RWPE2 (cell line): ENCODE data around the gene PI4K2A.

Experiments
- ATAC-seq: fragments of 200-7000 bp; cut with Tn5 transposase; 3 replicates; pipeline ENCODE4 v1.9.1; 2021; ENCODE audit warnings: low read depth
- DNase-seq: peaks from one replicate; pipeline ENCODE4 v3.0.0-alpha.2; 2020; ENCODE audit warnings: low spot score
- H3K27ac ChIP-seq: fragments of 450-650 bp; 2 replicates; pipeline ENCODE4 v1.5.1; 2017; ENCODE audit warnings: mild to moderate bottlenecking; ENCODE audit not compliant: poor library complexity, severe bottlenecking
- H3K27me3 ChIP-seq: fragments of 250-450 bp; sonication (Bioruptor Pico); 2 replicates; pipeline ENCODE4 v1.5.1; 2021; ENCODE audit warnings: mild to moderate bottlenecking, moderate library complexity; ENCODE audit not compliant: insufficient read depth, poor library complexity, severe bottlenecking
- H3K36me3 ChIP-seq: fragments of 250-450 bp; sonication (Bioruptor Pico); 2 replicates; pipeline ENCODE4 v1.5.1; 2020; ENCODE audit warnings: low read depth, mild to moderate bottlenecking, moderate library complexity
- H3K4me1 ChIP-seq: fragments of 250-450 bp; sonication (Bioruptor Pico); 2 replicates; pipeline ENCODE4 v1.5.1; 2021; ENCODE audit warnings: mild to moderate bottlenecking, moderate library complexity; ENCODE audit not compliant: insufficient read depth, poor library complexity, severe bottlenecking
- H3K4me3 ChIP-seq: fragments of 250-450 bp; sonication (Bioruptor Pico); 2 replicates; pipeline ENCODE4 v1.5.1; 2021; ENCODE audit warnings: mild to moderate bottlenecking, moderate library complexity; ENCODE audit not compliant: severe bottlenecking
- H3K9me3 ChIP-seq: fragments of 250-450 bp; sonication (Bioruptor Pico); 2 replicates; pipeline ENCODE4 v1.5.1; 2021; ENCODE audit warnings: mild to moderate bottlenecking, moderate library complexity; ENCODE audit not compliant: severe bottlenecking
- TF ChIP-seq, protein P1 (sequence below): fragments of 450-650 bp; IDR thresholded peaks from one replicate; pipeline ENCODE4 v1.5.1; 2017; ENCODE audit warnings: mild to moderate bottlenecking, moderate library complexity; ENCODE audit not compliant: poor library complexity, severe bottlenecking

The PI4K2A gene

DNA sequence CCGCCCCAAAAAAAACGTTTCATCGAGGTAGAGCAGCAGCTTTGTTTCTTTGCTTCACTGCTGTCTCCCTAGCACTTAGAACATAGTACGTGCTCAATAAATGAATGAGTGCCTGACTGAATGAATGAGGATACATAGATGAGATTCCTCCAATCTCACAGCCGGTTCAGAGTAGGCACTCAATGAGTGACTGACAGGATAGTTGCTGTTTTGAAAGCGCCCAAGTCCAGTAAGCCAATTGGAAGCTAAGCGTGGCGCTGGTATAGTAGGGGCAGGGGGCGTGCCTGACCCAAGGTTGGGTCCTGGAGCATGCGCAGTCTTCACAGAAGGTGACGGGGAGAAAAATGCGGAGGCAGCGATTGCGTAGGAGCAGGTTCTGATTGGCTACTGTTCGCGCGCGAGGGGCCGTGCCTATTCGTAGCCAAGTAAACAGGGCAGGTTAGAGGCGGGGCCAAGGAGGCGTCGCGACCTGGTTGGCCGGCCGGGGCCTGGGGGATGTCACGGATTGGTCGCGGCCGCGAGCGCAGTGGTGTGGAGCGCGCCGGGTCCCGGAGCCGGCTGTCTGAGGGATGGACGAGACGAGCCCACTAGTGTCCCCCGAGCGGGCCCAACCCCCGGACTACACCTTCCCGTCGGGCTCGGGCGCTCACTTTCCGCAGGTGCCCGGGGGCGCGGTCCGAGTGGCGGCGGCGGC is at the start of gene PI4K2A:
PI4K2A (plus strand) TSS at position 498 of the 694 bp plus-strand sequence; CDS start at position 570, 72 bp downstream.
- H3K4me3 ChIP-seq, result peak within 1 kb of the TSS; percentile 87
- peak within 1 kb of the TSS; percentile 73 for H3K27ac ChIP-seq
- peak; percentile 99 for DNase-seq
- no peaks in the 10 kb centered on the region for H3K27me3 ChIP-seq
- H3K36me3 ChIP-seq, result peaks cover 25% of the 10 kb centered on the region
- H3K4me1 ChIP-seq, result peaks cover 10% of the 10 kb centered on the region
- TF ChIP-seq, protein P1, sequence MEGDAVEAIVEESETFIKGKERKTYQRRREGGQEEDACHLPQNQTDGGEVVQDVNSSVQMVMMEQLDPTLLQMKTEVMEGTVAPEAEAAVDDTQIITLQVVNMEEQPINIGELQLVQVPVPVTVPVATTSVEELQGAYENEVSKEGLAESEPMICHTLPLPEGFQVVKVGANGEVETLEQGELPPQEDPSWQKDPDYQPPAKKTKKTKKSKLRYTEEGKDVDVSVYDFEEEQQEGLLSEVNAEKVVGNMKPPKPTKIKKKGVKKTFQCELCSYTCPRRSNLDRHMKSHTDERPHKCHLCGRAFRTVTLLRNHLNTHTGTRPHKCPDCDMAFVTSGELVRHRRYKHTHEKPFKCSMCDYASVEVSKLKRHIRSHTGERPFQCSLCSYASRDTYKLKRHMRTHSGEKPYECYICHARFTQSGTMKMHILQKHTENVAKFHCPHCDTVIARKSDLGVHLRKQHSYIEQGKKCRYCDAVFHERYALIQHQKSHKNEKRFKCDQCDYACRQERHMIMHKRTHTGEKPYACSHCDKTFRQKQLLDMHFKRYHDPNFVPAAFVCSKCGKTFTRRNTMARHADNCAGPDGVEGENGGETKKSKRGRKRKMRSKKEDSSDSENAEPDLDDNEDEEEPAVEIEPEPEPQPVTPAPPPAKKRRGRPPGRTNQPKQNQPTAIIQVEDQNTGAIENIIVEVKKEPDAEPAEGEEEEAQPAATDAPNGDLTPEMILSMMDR, result no peak
- peak; percentile 98 for ATAC-seq
- H3K9me3 ChIP-seq, result no peaks in the 10 kb centered on the region

DNA sequence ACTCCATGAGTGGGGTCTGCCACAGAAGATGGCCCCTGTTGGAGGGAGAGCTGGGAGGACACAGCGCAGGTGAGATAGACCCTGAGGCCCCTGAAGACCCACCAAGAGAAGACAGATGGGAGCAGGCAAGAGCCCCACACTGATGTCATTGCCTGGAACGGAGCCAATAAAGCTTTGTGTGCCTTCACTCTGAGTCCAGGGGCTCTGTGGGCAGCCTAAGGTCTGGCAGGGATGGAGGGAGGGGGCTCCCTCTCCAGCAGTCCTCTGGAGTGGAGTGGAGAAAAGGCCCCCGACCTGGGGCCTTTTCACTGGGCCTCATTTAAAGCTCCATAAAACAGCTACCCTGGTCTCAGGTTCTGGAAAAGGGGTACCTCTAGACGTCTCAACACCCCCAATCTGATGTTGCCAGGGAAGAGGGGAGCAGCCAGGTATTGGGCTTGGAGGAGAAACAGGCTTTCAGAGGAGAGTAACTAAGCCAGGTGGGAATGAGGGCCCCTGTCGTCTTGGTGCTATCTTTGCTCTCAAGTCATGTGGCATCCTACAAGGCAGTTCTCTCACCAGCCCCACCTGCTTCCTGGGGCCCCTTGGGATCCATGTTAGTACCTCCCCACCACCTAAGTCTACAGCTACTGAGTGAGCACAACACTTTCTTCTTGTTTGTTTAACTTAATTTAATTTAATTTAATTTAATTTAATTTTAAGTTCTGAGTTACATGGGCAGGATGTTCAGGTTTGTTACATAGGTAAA is 49.5 kb upstream of the PI4K2A start:
- DNase-seq, result no peak
- Histone ChIP-seq H3K9me3 (no peaks in the 10 kb centered on the region), H3K4me3 (no peak overlapping the region), H3K36me3 (no peaks in the 10 kb centered on the region), H3K27ac (no peak overlapping the region), H3K4me1 (peaks cover 4% of the 10 kb centered on the region), H3K27me3 (no peaks in the 10 kb centered on the region)
- ATAC-seq, result no peak
- TF ChIP-seq, protein P1, result no peak

DNA sequence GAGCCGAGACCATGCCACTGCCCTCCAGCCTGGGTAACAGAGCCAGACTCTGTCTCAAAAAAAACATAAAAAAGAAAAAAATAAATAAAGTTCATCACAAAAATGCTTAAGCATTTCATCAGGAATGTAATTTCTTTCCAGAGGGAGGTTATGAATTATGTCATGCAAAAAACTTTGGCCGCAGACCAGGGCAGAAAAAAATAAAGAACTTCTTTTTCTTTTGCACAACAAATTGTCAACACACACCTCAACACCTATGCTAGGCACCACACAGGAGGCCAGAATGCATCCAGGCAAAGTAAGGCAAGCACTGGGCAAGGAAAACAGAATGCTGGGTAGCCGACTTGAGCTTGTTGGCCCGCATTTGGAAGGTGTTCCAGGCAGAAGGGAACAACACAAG is 47.0 kb upstream of the PI4K2A start:
- Histone ChIP-seq H3K4me1 (peaks cover 22% of the 10 kb centered on the region), H3K9me3 (no peaks in the 10 kb centered on the region), H3K36me3 (no peaks in the 10 kb centered on the region), H3K27ac (no peak overlapping the region), H3K27me3 (no peaks in the 10 kb centered on the region), H3K4me3 (no peak overlapping the region)
- no peak for DNase-seq
- TF ChIP-seq, protein P1, result no peak
- no peak for ATAC-seq

DNA sequence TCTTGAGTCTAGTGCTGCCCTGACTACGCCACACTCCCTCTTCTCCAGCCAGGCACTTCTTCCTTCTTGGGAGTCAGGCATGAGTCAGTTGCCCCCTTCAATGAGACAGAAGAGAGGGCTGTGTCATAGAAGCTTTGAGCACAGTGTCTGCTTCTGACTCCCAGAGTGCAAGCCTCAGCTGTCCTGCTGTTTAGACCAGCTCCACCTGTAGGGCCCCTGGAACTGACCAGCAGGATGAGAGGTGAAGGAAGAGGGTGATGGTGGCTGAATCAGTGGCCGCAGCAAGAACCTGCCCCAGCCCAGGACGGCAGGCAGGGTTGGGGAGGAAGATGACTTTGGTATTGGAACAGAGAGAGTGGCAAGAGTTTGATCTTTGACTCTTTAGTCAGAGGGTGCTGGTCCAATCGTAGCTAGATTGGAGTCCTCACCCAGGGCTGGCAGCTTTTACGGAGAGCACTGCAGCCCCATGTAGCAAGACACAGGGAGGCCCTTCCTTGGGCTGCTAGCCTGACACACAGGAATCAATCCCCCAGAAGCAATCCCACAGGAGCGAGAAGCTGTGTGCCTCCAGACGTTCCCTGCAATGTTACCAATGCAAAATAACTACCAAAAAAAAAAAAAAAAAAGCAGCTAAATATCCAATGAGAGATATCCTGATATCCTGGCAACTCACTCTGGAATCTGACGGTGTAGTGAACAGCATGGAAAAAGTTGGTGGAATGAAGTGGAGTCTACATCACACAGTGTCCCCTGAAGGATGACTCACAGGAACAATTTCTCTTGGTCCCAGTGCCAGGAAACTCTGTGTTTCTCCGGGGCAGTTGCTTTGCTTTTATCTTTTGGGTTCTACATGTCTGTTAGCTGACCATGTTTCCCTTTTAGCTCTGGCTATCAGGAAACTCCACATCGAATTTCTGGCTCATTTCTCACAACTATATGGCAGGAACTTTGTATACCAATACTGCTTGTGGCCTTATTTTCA is 44.1 kb upstream of the PI4K2A start:
- Histone ChIP-seq H3K4me3 (no peak overlapping the region), H3K27ac (peak overlapping the region; percentile 63), H3K4me1 (peaks cover 22% of the 10 kb centered on the region), H3K9me3 (no peaks in the 10 kb centered on the region), H3K27me3 (no peaks in the 10 kb centered on the region), H3K36me3 (no peaks in the 10 kb centered on the region)
- TF ChIP-seq, protein P1, result no peak
- DNase-seq (no peak), ATAC-seq (peak; percentile 92)
